SK-N-MC (cell line): ENCODE results near the gene TCF12.

ENCODE experiments used
- EZH2 ChIP-seq: fragments of 200-600 bp; sonication (generic); IDR thresholded peaks from one replicate; pipeline ENCODE4 v1.6.1; 2017; ENCODE audit warnings: antibody characterized with exemption
- FOXP2 ChIP-seq: optimal IDR thresholded peaks from 2 replicates; pipeline ENCODE3; 2011; ENCODE audit warnings: mild to moderate bottlenecking, moderate library complexity; ENCODE audit not compliant: insufficient read depth; ENCODE audit errors: extremely low read length, control extremely low read depth
- POLR2AphosphoS5 ChIP-seq: IDR thresholded peaks from 2 replicates; pipeline ENCODE4 v1.6.1; 2012; ENCODE audit warnings: mild to moderate bottlenecking, low read depth, low read length, borderline replicate concordance

DNA sequence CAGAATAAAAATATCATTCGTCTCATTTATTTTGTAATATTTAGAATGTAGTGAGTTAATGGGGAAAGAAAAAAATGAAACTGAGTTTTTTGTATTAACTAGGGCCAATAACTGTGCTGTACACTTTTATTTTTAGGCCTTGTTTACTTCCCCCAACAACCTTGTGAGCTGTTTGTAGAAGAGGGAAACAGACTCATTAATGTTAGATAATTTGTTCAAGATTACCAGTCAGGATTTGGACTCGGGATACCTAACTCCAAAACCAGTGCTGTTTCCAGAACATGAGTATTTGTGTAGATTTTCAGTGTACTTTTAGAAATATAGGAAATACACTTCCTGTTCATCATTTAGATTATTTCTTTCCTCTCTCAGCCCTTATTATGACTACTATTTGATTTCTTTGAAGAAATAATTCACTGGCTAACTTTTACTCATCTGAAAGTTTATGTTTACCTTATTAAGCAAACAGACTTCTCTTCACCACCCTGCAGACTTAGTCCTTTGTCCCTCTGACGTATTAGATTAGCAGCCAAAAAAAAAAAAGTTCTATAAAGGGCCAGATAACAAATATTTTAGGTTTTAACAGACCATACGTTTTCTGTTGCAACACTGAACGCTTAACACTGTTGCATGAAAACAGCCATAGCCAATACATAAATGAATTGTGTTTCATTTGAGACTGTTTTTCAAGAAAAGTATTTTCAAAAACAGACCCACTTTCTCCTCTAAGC is 265.3 kb downstream of the TCF12 start:
- TF ChIP-seq EZH2 (no peak), FOXP2 (no peak), POLR2AphosphoS5 (no peak)
